Upper lobe of left lung (tissue), 4 donors: ENCODE data around the gene ZNF143.

Source experiments
- EP300 ChIP-seq, 4 donors: sonication (generic); formaldehyde crosslinking; IDR thresholded peaks; one replicate each; pipeline ENCODE4 v1.5.1; 2017; ENCODE audit warnings: antibody characterized with exemption in 4 of 4, control low read depth in 2 of 4
- POLR2A ChIP-seq, 4 donors: fragments of 450-650 bp; IDR thresholded peaks; one replicate each; pipeline ENCODE4 v1.5.1; 2016 to 2017; ENCODE audit warnings: antibody characterized with exemption in 4 of 4, mild to moderate bottlenecking in 2 of 4
- POLR2AphosphoS5 ChIP-seq, 2 donors: sonication (generic); formaldehyde crosslinking; IDR thresholded peaks; one replicate each; pipeline ENCODE4 v1.5.1; 2017; ENCODE audit warnings: antibody characterized with exemption in 2 of 2
- TF ChIP-seq, protein P1 (sequence below), 6 experiments: fragments of 450-650 bp in 4 of 6; fragments of 200-600 bp in 2 of 6; sonication (generic) in 2 of 6; IDR thresholded peaks; one replicate each; pipeline ENCODE4 v1.5.1; 2016 to 2019; ENCODE audit warnings: antibody characterized with exemption in 6 of 6

DNA sequence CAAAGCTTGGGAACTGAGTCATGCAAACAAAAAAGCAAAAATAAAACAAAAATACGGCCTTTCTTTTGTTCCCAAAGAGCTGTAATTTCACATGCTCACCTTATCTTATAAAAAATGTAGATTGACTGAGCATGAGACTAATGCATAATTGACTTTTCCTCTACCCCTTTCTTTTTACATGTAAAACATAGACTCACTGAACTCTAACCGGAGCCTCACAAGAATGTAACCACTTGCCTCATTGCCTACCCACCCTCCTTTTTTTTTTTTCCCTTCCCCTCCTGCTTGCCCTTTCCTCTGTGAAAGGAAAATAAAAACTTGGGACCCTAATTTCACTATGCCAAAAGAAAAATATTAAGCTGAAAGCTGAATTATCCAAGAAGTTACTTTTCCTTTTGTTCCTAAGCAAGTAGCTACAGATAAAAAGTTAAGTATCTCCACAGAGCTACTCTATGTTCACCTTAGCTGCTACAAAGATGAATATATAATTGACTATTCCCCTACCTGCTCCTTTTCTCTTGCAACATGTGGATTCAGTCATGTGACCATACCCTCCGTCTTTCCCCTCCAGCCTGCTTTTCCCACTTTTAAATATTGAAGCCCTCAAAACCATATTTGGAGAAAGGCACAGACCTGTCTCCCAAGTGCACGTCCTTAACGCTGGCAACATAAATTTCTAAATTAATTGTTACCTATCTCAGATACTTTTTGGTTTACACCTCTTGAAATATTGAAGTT is 73.1 kb downstream of the ZNF143 start:
- no peak for TF ChIP-seq POLR2A (IDR thresholded peaks at IDR 0.05)
- TF ChIP-seq EP300 (IDR thresholded peaks at IDR 0.05) = no peak
- TF ChIP-seq, protein P1, sequence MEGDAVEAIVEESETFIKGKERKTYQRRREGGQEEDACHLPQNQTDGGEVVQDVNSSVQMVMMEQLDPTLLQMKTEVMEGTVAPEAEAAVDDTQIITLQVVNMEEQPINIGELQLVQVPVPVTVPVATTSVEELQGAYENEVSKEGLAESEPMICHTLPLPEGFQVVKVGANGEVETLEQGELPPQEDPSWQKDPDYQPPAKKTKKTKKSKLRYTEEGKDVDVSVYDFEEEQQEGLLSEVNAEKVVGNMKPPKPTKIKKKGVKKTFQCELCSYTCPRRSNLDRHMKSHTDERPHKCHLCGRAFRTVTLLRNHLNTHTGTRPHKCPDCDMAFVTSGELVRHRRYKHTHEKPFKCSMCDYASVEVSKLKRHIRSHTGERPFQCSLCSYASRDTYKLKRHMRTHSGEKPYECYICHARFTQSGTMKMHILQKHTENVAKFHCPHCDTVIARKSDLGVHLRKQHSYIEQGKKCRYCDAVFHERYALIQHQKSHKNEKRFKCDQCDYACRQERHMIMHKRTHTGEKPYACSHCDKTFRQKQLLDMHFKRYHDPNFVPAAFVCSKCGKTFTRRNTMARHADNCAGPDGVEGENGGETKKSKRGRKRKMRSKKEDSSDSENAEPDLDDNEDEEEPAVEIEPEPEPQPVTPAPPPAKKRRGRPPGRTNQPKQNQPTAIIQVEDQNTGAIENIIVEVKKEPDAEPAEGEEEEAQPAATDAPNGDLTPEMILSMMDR (IDR thresholded peaks at IDR 0.05) = no peak
- TF ChIP-seq POLR2AphosphoS5 (IDR thresholded peaks at IDR 0.05) = no peak
